GM19043 (cell line): ENCODE measurements around the gene MAP2K6.
A peak's percentile ranks its signal among the peaks of the same experiment; 100 is the strongest.

Source experiments
- ATAC-seq: cut with Tn5 transposase; IDR thresholded peaks from one replicate; pipeline ENCODE4 v1.9.1; 2021; ENCODE audit warnings: low read depth; ENCODE audit not compliant: unreplicated experiment

MAP2K6 gene

GRCh38 chr17:69425978-69426377 lies 11.5 kb downstream of the MAP2K6 start:
- ATAC-seq, result no peak

- no peak for ATAC-seq
These were observed 13.1 kb downstream of the MAP2K6 start for GRCh38 chr17:69427486-69428197.

- no peak for ATAC-seq
These were observed 13.9 kb downstream of the MAP2K6 start for GRCh38 chr17:69428252-69428980.

- ATAC-seq, result no peak
These were observed 16.0 kb downstream of the MAP2K6 start for GRCh38 chr17:69430488-69430887.

GRCh38 chr17:69431835-69432234 lies 17.3 kb downstream of the MAP2K6 start:
- ATAC-seq, result no peak

GRCh38 chr17:69433093-69433492 lies 18.6 kb downstream of the MAP2K6 start:
- no peak for ATAC-seq

- no peak for ATAC-seq
These were observed 19.7 kb downstream of the MAP2K6 start for GRCh38 chr17:69434164-69434579.

GRCh38 chr17:69435971-69436696 lies 21.6 kb downstream of the MAP2K6 start:
- no peak for ATAC-seq

GRCh38 chr17:69437475-69437874 lies 23.0 kb downstream of the MAP2K6 start:
- no peak for ATAC-seq

GRCh38 chr17:69438776-69439175 lies 24.3 kb downstream of the MAP2K6 start:
- ATAC-seq, result no peak

GRCh38 chr17:69441179-69441578 lies 26.7 kb downstream of the MAP2K6 start:
- no peak for ATAC-seq

GRCh38 chr17:69443138-69443537 lies 28.6 kb downstream of the MAP2K6 start:
- no peak for ATAC-seq

GRCh38 chr17:69444023-69444422 lies 29.5 kb downstream of the MAP2K6 start:
- no peak for ATAC-seq

- ATAC-seq, result no peak
These were observed 30.6 kb downstream of the MAP2K6 start for GRCh38 chr17:69445132-69445531.

GRCh38 chr17:69447726-69448125 lies 33.2 kb downstream of the MAP2K6 start:
- no peak for ATAC-seq

- no peak for ATAC-seq
These were observed 34.1 kb downstream of the MAP2K6 start for GRCh38 chr17:69448431-69449102.

GRCh38 chr17:69450131-69450530 lies 35.6 kb downstream of the MAP2K6 start:
- no peak for ATAC-seq

- ATAC-seq, result no peak
These were observed 36.4 kb downstream of the MAP2K6 start for GRCh38 chr17:69450918-69451317.

GRCh38 chr17:69451416-69452394 lies 37.2 kb downstream of the MAP2K6 start:
- ATAC-seq, result peak; percentile 82
